ENCODE data around the gene MYF6.

MYF6 gene

DNA sequence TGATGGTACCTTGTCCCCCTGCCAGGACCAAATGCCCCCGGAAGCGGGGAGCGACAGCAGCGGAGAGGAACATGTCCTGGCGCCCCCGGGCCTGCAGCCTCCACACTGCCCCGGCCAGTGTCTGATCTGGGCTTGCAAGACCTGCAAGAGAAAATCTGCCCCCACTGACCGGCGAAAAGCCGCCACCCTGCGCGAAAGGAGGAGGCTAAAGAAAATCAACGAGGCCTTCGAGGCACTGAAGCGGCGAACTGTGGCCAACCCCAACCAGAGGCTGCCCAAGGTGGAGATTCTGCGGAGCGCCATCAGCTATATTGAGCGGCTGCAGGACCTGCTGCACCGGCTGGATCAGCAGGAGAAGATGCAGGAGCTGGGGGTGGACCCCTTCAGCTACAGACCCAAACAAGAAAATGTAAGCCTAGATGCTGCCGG lies 410 bp downstream of the MYF6 start:
- FAIRE-seq: no peak

DNA sequence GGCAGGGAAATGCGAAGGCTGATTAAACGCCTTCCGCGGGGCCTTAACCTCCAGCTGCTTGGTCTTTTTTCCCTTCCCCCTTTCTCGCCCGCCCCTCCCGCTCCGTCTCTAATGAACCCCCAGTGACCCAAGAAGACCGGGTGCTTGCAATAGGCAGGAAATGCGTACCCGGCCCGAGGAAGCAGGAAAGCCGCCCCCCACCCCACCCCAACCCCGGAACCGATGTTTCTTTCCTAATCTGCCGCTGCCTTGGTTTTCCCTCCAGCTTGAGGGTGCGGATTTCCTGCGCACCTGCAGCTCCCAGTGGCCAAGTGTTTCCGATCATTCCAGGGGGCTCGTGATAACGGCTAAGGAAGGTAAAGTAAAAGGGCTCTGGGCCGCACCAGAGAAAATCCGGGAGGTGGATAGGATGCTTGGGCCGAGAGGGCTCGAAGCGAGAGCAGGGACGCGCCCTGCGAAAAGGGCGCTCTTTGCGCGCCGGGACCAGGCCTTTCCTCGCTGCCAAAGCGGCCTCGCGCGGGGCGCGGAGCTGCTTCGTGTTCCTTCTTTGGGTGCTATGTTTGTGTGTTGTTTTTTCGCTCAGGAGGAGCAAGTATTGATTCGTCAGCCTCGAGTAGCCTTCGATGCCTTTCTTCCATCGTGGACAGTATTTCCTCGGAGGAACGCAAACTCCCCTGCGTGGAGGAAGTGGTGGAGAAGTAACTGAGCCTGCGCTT lies 983 bp downstream of the MYF6 start:
- no peak for FAIRE-seq

DNA sequence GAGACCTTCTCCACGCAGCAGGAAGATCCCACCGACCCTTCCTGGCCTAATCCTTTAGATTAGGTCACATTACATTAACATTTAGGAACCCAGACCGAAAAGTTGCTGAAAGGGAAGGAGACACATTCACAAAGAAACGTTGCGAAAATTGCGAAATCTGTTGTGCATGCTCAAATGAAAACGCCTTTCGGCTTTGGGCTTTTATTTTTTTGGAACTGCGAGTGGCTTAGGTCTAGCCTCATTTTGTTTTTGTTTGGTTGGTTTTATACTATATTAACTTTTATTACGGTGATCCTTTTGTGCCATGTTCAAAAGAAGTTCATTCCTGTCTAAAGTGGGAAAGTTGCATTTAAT lies 1.5 kb downstream of the MYF6 start:
- FAIRE-seq: no peak

DNA sequence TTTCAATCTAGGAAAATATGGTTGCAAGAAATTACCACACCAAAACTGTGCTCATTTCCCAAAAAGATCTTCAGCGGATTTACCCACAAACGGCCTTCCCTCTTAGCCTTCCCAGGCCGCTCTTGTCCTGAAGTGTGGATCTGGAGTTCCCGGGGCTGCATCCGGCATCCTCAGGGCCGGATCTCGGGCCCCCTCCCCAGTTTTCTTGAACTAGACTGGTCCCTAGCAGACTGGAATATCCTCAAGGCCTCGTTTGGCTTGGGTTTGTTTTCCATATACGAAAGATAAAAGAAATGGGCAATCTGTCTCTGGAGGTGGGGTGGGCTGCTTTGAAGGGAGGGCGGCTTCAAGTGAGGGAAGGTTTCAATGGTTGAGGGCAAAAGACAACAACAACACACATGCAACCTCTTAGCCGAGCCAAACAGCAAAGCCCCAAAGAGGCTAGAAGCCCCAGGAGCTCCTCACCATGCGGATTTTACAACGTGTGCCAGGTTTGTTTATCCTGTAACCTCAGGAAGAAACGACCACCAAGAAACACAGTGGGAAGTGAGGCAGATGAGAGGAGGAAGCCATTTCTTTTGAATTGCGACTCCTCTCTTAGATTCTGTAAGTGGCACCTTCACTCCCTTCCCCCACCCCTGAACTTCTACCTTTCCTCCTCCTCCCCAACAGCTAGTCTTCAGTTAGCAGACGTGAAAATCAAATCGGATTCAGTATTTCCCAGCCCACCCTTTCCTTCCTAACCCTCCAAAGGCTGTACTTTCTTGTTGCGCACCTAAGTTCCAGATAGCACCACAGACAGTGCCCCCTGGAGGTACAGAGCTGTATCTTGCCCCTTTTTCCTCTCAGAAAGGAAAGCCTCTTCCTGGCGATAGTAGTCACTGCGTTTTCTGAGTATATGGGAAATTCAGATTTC lies 2.6 kb downstream of the MYF6 start:
- no peak for FAIRE-seq

DNA sequence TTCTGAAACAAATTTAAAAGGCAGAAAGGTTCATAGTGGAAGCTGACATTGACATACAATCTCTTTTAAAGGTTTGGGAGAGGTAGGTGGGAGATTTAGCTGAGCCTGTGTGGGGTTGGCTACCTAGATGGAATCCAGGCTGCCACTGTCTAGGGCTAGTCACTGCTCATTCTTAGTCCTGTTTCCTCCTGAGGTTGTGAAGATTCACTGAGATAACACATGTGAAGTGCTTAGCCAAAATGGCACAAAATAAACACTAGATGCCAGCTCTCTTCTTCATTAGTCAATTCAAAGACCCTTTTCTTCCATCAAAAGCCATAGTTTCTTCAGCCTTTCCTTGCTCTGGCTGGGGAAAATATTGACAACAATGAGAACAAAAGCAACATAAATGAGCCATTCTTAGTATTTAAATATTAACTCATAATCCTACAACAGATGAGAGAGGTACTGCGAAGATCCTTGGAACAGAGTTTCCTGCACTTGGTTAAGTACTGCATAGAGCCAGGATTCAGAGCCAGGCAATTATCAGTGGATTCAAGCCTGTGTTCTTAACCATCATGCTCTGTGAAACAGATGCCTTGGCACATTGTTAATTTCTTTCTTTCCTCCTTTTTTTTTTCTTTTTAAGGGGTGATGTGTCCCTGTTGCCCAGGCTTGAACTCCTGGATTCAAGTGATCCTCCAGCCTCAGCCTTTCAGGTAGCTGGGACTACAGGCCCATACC lies 3.5 kb downstream of the MYF6 start:
- no peak for FAIRE-seq

DNA sequence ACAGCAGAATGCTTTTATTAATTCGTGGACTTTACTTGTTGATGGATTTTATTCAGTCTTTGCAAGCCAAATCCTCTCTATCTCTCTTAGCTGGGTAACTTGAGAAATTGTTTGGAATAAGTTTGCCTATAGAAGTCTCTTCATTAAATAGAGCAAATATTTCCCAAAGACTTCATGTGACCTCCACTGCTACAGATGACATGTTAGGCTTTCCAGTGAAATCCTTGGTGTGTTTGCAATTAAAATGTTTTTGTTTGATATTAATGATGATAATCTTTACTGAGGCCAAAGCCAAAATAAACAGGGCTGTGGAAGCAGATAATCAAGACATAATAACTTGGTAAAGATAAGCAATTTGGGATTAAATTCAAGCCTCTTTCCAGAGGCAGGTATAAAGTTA lies 4.4 kb downstream of the MYF6 start:
- FAIRE-seq: no peak

DNA sequence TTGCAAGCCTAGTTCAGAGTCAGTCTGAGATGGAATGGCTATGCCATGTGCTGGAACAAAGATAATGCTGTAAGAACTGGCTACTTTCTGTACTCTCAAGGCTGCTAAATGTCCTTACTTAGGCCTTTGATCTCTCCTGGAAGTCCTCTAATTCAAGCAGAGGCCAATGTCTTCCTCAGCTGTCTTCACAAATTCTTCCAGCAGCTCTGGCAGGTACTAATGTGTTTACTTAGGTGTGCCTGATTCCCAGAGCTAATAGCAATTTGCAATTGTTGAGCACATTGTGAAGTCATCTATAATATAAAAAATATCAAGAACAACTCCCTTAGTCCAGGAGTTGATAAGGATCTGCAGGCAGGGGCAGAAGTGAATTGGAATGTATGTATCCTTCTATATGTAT lies 5.4 kb downstream of the MYF6 start:
- no peak for FAIRE-seq

DNA sequence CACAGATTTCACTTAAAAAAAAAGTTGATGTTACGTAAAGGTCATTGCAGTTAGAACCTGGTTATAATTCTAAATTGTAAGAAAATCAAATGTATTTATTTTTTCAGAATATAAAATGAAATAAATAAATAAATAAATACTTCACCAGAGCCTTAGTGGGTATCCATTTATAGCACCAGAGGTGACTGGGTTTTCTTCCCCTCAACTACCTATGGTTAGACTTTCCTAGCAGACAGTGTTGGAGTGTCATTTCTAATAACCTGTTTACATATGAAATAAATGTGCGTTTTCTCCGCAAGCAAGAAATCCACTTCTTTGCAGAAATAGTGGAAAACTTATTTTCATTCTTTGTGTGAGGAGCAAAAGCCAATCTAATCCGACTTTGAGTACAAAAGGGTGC lies 6.0 kb downstream of the MYF6 start:
- no peak for FAIRE-seq

DNA sequence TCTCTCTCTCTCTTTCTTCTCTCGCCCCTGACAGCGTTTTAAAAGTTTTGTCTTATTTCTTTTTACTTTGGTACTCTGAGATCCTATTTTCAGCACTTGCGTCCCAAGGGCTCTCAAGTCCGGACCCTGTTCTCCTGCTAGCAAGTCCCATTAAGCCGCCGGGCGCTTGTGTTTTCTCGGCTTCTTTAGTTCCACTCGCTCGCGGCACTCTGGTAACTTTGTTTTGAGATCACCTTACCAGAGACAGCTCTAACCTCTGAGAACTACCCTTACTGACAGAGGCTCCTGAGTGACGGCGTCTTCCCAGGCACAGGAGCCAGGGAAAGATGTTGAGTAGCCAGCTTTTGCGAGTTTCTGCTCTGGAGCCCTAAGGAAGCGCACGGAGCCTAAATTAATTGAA lies 6.6 kb downstream of the MYF6 start:
- FAIRE-seq: no peak

DNA sequence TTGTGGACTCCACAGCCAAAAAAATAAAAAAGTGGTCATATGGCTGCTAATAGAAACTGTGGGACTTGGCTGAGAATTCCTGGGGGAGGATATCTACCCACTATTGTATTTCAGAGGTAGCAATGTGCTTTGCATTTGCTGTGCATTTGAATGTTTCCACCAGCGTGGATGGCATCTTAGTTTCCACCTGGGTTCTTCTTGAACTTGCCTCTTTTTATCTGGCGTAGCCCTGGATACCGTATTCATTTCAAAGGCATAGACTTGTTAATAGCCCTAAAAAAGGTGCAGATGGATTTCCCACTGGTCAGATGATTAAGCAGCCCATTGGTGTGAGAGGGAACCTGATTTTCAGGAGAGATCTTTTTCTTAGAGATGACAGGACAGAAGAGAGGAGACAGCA lies 7.4 kb downstream of the MYF6 start:
- FAIRE-seq: no peak

DNA sequence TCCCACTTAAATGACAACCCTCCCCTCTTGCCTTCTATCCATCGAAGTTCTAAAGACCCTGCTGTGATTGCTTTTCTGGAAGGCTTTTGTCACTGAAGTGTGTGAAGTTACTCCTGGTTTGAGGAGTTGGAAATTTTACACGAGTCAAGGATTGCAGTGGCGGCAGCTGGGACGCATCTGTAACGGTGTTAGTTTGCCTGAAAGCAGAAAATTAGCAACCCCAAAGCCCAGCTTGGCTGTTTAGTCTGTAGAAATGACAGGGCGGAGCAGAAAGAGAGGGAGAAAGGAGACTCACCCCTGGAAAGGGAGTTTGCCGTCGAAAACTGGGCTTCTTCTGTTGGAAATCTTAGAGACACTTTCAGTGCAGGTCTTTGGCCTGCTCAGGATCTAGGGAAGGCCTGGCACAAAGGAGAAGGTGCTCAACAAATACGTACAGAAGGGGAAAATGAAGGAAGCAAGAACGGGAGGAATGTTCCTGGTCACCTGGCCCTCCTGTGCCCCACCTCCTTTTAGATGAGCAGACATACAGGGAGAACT lies 8.3 kb downstream of the MYF6 start:
- no peak for FAIRE-seq

DNA sequence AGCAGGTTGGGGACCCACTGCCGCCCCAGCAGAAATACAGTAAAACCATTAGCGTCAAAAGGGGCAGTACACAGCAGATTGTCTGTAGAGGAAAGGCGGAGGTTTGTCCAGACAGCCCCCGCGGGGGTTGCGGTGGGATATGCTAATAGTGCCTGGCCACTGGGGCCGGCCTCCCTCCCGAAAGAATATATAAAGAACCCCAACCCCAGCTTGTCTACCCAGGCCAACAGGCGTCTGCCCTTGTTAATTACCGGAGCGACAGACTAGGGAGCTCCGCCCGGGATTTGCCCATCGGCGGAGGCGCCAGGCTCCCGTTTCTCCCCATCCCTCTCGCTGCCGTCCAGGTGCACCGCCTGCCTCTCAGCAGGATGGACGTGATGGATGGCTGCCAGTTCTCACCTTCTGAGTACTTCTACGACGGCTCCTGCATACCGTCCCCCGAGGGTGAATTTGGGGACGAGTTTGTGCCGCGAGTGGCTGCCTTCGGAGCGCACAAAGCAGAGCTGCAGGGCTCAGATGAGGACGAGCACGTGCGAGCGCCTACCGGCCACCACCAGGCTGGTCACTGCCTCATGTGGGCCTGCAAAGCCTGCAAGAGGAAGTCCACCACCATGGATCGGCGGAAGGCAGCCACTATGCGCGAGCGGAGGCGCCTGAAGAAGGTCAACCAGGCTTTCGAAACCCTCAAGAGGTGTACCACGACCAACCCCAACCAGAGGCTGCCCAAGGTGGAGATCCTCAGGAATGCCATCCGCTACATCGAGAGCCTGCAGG lies 9.4 kb downstream of the MYF6 start, which contains the start of gene MYF5:
Gene MYF5 (plus strand): TSS at position 217 of the 774 bp plus-strand sequence. CDS start 152 bp downstream, at position 369.
- no peak for FAIRE-seq

DNA sequence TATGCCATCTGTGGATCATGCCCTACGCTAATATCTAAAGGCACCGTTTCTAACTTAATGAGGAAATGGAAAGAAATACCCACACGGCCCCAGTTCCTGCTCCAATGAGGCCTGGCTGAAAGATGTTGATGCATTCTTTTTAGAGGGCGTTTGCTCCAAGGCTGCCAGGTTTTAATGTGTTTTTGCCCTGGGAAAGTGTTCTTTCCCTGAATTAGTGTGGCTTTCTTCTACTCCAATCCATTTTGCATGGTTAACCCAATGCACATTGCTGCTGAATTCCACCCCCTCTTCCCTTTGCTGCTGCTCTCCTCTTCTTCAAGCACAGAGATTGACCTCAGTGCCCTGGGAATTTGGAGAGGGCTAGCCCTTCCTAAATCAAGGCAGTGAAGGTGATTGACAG lies 10.4 kb downstream of the MYF6 start:
- FAIRE-seq: no peak

DNA sequence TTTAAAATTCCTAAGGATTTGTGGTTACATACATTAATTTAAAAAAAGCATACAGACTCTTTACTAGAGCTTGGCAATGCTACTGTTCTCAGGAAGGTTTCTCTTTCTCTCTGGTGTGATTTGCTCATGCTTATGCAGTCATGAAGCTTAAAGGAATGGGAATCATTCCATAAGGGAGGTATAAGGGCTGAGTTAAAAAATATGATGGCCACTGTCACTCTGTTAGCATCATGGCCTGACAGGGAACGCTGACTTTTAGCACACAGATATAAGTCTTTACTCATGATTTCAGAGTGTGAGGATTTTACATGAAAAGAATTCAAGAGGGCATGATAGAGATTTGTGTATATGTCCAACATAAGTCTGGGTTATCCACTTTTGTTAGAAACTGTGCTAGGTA lies 13.1 kb downstream of the MYF6 start:
- no peak for FAIRE-seq

DNA sequence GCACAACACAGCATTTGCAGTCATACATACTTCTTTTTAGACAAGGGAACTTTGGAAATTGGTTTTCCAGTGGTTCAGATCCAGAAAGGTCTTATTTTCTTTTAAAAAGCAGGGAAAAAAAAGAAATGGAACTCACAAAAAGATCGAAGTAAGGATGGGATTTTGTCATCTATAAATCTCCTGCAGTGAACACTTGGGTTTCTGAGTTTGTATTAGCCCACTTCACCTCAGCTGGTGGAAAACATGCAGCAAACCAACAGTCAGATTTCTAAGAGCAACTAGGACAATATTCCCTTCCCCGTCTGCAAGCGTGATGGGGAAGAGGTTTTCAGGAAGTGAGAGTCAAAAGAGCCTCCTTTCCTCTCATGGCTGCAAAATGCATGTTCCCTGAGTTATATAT lies 13.9 kb downstream of the MYF6 start:
- no peak for FAIRE-seq

DNA sequence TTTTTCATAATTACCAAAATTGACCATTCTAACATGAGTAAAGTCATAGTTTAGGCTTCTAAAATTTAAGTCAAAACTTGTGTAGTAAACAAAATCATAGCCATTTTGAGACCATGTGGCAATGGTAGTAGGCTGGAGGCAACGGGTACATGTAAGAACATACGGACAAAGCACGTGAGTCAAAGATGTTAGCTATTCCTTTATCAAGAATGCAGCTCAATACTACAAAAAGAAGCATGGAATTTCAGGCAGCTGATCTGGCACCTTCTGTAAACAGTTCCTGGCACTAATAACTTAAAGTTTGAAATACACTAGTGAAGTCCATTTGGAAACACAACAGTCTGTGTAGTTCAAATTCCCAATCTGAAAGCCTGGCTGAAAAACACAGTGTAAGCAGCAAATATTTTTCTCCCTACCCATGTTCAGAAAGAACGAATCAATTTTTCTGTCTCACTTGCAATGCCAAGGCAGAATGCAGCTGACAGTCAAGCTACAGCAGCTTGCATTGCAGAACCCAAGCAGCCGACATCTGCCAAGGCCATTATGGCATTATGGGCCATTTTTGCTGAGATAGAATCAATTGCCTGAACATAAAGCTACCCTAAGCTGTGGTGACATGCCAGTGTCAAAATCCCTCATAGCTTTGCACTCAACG lies 38.5 kb downstream of the MYF6 start:
- FAIRE-seq: no peak

DNA sequence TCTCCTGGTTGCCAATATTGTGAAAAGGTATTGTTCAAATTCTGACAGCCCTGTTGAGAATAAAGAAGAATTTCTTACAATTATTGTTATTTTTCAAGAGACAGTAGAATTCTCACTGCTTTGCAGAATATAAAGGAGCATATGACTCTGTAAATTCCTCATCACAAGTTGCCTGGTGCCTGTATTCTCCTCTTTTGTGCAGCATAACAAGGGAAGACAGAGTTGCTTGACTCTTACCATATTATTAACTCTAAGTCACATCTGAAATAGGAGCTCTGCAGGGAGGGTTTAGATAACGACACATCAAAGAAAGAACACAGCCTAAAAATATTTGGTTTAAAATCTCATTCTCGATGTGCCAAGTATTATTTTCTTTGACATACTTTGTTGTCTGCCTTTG lies 40.4 kb downstream of the MYF6 start:
- FAIRE-seq: no peak

DNA sequence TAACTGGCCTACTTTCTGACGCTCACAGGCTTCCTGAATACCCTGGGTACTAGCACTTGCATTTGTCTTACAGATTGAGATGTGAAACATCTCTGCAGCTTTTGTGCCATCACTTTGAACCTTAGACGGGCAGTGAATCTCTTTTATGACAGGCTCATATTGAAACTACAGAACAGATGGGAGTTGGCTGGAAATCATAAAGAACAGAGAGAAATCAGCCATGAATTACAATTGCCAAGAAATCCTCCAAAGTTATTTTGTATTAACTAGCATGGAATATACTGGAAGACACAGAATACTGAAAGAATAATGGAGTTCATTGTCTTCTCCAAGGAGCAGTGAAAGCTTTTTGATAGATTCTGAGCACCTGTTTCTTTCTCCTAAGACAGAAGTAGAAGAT lies 42.0 kb downstream of the MYF6 start:
- FAIRE-seq: no peak

DNA sequence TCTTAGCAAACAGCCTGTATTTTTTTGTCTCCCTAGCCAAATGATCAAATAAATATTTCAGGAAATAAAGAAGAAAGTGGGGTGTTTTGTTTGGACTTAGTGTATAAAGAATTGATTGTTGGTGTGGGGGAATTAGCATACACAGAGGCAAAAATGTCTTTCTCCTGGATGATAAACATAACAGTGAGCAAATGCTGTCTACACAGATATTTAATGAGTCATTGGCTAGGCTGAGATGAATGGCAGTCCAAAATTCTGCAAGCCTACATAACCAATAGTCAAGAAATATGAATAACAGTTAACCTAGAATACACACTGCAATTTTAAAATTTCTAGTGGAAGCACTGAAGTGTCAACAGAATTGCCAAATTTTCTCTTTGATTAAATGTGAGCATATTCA lies 45.0 kb downstream of the MYF6 start:
- FAIRE-seq: no peak

DNA sequence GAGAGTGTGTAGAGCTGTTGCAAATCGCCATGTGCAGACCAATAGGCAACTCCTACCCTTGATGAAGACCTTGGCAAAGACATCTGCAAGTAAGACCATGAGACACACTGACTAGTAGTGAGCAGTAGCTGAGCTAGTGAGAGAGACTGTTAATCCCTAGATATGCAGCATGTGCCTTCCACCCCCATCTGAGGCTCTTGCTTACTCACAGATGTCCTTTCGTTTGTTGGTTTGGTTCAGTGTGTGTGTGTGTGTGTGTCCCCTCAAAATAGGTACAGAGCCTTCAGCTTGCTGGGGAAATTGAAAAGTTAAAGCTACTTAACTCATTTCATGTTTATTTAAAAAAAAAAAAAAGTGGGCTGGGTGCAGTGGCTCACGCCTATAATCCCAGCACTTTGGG lies 46.8 kb downstream of the MYF6 start:
- FAIRE-seq: no peak

DNA sequence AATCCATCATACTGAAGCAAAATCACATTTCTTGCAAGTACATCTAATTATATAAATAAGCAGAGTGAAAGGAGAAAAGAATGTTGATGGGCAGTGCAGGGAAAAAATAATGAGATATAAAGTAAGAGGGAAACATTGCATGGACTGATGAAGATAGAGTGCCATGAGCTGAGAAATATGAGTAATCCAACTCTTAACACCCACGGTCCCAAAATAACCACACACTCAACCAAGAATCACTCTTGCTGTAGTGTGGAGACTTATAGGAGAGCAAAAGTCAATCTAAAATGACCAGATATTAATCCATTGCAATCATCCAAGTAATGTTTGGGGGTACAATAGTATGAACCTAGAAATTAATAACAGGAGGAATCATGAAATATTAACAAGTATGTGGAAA lies 49.4 kb downstream of the MYF6 start:
- FAIRE-seq: no peak
